SK-N-SH treated with all-trans-retinoic acid at 6 μM for 48 hours (cell line): ENCODE data around the gene NTSR1.

Experiments used
- BACH2 ChIP-seq: fragments of 250-450 bp; sonication (Bioruptor Pico); IDR thresholded peaks from 2 replicates; pipeline ENCODE4 v1.9.0; 2021; ENCODE audit warnings: mild to moderate bottlenecking, borderline replicate concordance
- OSR1 ChIP-seq: fragments of 250-450 bp; sonication (Bioruptor Pico); IDR thresholded peaks from 2 replicates; pipeline ENCODE4 v1.8.0; 2022; ENCODE audit warnings: moderate library complexity, mild to moderate bottlenecking, inconsistent platforms
- ZC3H10 ChIP-seq: fragments of 250-450 bp; sonication (Bioruptor Pico); IDR thresholded peaks from 2 replicates; pipeline ENCODE4 v1.5.1; 2021; ENCODE audit warnings: mild to moderate bottlenecking, moderate library complexity
- ZFP3 ChIP-seq: fragments of 250-450 bp; sonication (Bioruptor Pico); IDR thresholded peaks from 2 replicates; pipeline ENCODE4 v1.5.0; 2020; ENCODE audit warnings: mild to moderate bottlenecking, moderate library complexity
- ZNF8 ChIP-seq: fragments of 450-650 bp; formaldehyde crosslinking; IDR thresholded peaks from 2 replicates; pipeline ENCODE4 v1.5.0; 2020; ENCODE audit warnings: mild to moderate bottlenecking, moderate library complexity
- TF ChIP-seq, protein P1 (sequence below): fragments of 250-450 bp; sonication (Bioruptor Pico); IDR thresholded peaks from 2 replicates; pipeline ENCODE4 v1.5.1; 2020; ENCODE audit warnings: low read depth, mild to moderate bottlenecking, moderate library complexity
- TF ChIP-seq, protein P2 (sequence below): fragments of 250-450 bp; sonication (Bioruptor Pico); IDR thresholded peaks from 2 replicates; pipeline ENCODE4 v1.8.0; 2020; ENCODE audit warnings: mild to moderate bottlenecking, moderate library complexity, borderline replicate concordance

DNA sequence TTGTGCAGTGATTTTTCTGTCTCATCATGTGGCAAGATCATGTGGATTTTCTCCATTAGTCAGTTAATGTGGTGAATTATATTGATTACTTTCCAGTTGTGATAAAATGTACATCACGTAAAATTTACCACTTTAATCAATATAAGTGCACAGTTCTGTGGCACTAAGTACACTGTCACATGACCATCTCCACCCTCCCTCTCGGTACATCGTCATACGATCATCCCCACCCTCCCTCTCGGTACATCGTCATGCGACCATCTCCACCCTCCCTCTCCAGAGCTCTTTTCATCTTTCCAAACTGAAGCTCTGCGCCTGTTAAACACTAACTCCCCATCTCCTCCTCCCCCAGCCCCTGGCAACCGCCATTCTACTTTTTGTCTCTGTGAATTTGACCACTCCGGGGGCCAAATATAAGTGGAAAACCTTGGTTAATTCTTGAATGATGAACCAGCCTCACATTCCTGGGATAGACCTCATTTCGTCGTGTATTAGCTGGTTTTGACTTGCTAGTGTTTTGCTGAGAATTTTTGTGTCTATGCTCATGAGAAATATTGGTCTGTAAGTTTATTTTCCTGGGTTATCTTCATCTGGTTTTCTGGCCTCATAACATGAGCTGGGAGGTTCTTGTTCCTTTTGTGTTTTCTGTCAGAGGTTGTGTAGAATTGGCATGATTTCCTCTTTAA is 10.8 kb downstream of the NTSR1 start:
- TF ChIP-seq, protein P1, sequence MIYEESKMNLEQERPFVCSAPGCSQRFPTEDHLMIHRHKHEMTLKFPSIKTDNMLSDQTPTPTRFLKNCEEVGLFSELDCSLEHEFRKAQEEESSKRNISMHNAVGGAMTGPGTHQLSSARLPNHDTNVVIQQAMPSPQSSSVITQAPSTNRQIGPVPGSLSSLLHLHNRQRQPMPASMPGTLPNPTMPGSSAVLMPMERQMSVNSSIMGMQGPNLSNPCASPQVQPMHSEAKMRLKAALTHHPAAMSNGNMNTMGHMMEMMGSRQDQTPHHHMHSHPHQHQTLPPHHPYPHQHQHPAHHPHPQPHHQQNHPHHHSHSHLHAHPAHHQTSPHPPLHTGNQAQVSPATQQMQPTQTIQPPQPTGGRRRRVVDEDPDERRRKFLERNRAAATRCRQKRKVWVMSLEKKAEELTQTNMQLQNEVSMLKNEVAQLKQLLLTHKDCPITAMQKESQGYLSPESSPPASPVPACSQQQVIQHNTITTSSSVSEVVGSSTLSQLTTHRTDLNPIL (CRISPR knock-in tag), result no peak
- TF ChIP-seq, protein P2, sequence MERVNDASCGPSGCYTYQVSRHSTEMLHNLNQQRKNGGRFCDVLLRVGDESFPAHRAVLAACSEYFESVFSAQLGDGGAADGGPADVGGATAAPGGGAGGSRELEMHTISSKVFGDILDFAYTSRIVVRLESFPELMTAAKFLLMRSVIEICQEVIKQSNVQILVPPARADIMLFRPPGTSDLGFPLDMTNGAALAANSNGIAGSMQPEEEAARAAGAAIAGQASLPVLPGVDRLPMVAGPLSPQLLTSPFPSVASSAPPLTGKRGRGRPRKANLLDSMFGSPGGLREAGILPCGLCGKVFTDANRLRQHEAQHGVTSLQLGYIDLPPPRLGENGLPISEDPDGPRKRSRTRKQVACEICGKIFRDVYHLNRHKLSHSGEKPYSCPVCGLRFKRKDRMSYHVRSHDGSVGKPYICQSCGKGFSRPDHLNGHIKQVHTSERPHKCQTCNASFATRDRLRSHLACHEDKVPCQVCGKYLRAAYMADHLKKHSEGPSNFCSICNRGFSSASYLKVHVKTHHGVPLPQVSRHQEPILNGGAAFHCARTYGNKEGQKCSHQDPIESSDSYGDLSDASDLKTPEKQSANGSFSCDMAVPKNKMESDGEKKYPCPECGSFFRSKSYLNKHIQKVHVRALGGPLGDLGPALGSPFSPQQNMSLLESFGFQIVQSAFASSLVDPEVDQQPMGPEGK (CRISPR knock-in tag), result no peak
- TF ChIP-seq OSR1 (CRISPR knock-in tag) (no peak), ZC3H10 (CRISPR knock-in tag) (no peak), ZFP3 (CRISPR knock-in tag) (no peak), BACH2 (CRISPR knock-in tag) (no peak), ZNF8 (no peak)
